GM04504 (cell line): Measurements from ENCODE around the gene BET1.

Experiments used
- DNase-seq: peaks from one replicate; pipeline ENCODE4 v3.0.0-alpha.2; 2012; ENCODE audit warnings: low read depth

BET1 gene

DNA sequence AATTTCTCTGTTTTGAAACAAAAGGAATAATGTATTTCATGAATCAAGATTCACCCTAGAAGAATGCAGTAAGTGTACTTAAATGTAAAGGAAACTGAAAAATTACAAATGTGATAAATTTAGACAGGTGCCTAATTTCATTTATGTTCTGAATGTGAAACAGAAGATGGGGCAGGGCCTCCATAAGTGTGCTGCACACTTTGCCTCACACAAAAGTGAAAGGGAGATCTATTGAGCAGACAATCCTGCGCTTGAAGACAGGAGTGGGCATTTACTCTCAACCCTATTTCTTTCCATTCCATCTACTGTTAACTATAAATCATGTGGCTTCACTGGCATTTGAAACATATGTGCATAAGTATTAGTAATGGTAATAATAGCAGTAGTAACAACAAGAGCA, 46.4 kb downstream of the BET1 start:
- no peak for DNase-seq

DNA sequence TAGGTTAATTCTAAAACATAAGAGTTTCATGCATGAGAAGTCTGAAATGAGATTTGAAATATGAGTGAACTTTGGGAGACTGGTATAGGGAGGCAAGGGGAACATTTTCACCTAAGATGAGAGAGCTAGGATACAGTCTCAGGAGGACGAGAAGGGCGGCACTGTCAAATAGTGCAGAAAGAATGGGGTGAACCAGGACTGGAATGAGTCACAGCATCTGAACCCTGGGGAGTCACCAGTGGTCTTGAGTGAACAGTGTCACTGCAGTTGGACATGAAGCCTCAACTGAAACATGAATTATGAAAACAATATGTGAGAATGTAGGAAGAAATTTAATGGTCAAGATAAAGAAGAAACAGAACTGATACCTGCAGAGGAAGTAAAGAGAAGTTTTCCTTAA, 48.9 kb downstream of the BET1 start:
- DNase-seq: no peak

DNA sequence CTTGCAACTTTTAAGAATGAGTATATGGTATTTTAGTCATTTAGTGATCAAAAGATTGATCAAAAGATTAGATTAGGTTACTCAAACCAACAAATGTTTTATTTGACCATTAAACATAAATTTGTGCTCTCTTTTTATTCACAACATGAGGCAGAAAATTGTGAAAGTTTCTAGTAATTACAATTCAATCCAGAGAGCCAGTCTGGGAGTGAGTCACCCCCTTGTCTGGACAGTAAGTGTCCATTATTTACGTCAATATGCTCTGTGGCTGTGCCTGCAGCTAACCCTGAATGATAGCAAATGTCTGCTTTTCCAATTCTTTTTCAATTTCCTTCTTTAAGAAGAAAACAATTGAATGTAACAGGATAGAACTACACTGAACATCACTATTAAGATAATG, 54.7 kb downstream of the BET1 start:
- DNase-seq: peak; percentile 71

DNA sequence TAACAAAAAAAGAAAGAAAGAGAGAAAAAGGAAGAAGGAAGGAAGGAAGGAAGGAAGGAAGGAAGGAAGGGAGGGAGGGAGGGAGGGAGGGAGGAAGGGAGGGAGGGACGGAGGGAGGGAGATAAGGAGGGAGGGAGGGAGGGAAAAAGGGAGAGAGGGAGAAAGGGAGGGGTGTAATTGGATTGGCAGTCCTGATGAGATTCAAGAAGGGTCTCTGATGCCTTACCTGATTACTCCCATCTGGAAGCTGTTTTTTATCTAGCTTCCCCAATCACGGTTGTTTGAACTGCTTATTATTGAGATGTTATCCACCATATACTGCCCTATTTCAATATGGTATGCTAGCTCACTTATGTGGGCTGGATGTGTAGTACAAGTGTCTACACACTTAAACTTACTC, 55.3 kb downstream of the BET1 start:
- no peak for DNase-seq

DNA sequence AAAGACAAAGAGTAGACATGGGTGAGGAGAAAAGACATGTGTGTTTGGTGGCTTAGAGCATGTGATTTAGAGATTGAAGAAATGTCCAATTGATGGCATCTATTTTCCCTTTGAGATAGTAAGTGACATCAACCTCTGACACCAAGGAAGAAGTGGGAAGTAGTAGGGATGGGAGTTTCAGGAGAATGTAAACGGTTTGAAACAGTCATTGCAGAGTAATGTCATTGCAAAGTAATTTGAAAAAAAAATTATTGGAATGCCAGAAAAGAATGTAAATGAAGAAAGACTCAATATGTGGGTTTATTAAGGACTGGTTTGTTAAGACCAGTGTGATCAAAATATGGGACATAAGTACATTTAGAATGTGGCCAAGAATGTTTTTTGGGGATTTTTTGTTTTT, 56.0 kb downstream of the BET1 start:
- no peak for DNase-seq

DNA sequence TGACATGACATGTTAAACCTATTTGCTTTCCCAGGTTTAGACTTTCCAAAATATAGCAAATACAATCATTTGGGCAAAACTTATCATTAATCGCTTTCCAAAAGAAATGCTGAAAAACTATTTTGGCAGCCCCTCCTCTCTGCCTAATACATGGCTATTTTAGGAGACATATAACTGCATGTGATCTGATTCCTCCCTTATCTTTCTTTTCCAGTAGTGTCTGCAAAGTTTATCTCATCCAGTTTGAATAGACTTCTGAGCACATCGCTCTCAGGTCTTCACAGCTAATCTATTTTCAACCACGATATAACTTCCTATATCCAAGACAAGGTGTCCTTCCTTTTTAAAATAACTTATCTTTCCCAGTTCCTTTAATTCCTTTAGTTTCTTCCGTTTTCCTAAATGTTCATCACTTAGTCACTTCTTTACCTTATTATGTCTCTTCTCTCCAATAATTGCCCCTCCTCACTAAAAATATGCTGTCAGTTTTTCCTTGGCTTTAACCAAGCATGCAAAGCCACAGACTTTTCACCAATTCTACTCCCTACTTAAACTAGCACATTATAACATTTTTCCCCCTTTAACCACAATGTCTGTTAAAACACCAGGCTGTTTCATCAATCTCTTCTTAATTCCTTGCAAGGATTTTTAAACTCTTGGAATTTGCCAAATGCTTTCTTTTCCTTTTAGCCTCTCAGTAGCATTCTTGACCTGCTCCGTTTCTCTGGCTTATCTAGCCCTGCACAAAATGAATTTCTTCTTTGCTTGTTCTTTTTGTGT, 58.2 kb downstream of the BET1 start:
- no peak for DNase-seq

DNA sequence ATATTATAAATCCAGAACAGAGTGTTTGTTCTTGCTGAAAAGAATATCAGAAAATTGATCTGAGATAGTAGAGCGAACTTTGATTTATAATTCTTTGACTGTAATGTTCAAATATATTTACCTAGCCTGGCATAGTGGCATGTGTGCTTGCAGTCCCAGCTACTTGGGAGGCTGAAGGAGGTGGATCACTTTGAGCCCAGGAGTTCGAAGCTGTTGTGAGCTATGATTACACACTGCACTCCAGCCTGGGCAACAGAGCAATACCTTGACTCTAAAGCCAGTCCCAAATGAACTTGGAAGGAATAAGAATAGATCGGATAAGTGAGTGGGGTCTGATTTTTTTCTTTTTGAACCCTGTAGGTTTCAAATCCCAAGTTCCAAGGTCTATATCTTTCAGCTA, 59.1 kb downstream of the BET1 start:
- DNase-seq: no peak

DNA sequence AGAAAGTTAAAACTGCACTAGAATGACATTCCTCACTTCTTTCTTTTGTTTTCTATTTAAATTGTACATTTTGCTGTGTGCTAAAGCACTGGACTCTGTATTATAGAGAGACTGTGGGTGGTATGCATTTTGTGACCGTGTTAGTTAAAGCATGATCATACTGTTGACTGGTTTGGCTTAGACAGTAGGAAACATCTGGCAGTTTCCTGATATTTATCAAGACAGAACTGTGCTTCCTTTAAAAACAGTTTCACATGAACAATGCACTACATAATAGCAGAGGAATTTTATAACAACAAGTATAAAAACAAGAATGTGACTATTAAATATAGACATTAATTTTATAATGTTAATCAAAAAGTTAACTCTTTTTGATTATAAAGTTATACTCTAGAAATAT, 59.5 kb downstream of the BET1 start:
- no peak for DNase-seq

DNA sequence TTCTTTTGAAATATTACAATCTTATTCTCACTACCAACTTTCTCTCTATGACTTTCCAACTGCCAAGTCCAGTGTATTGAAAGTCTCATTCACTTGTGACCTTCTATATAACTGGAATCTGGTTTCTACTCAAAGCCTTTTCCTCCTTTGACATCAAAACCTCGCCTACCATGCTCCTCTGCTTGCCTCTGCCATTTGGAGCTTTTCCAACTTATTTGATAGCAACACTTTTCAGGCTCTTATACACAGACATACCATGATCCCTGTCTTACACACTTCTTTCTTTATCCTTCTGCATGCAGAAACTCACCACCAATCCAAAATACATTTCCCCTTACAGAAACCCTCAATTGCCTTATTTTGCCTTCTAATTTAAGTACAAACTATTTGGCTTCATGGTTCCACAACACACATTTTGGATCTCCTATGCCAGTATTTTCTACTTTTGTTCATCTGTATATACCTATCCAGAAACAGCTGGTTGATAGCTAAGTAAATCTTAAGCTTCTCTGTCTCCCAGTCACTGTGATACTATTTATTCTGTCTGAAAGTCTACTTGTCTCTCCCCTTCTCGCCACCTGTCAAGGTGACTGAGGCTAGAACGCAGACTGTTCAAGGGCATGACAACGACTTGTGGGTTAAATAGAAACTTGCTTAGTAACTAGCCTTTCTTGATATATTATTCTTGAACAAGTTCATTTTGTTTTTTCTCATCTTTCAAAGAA, 60.2 kb downstream of the BET1 start:
- no peak for DNase-seq
